HG03558 (cell line): ENCODE measurements around the gene LCLAT1.
"Not testable (repeated sequence)": the region's sequence is repeated elsewhere in the genome, so short reads cannot be mapped to it uniquely, and the experiment has no call there.

Source experiments
- ATAC-seq: cut with Tn5 transposase; IDR thresholded peaks from one replicate; pipeline ENCODE4 v1.9.1; 2021; ENCODE audit warnings: moderate number of reproducible peaks; ENCODE audit not compliant: unreplicated experiment; ENCODE audit errors: extremely low read depth

LCLAT1 gene

DNA sequence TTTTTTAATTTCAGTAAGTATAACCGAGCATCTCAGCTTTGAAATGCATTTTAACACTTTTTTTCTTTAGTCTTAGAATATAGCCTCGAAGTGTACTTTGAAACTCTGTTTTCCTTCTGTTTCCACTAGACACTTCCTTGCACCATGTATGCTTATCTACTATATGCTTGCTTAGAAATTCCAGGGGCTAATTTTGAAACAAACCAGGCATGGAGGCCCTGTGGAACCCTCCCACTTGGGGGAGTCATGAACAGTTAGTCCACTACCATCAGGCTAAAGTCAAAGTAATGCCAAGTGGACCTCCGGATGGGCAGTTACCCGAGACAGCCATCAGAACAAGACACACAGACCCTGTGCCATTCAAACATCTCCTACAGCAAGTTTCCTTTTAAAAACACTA, 120.3 kb downstream of the LCLAT1 start:
- no peak for ATAC-seq

GRCh38 chr2:30569946-30570345, 122.9 kb downstream of the LCLAT1 start:
- no peak for ATAC-seq

GRCh38 chr2:30577151-30577550, 130.1 kb downstream of the LCLAT1 start:
- ATAC-seq: no peak

DNA sequence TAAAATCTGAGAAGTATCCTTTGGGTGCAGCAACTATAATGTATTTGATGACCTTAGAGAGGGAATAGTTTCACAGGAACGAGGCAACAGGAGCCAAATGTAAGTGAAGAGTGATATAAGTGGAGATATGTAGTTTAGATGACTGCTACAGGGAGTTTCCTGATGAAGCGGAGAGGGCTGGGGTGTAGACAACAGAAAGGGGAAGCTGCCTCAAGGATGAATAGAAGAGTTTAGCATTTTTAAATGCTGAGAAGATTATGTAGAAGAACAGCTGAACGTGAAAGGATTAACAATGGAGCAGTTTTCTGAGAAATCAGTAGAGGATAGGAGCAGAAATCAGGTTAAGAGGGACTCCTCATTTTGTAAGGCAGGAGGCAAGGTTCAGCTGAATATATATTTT, 133.3 kb downstream of the LCLAT1 start:
- no peak for ATAC-seq

DNA sequence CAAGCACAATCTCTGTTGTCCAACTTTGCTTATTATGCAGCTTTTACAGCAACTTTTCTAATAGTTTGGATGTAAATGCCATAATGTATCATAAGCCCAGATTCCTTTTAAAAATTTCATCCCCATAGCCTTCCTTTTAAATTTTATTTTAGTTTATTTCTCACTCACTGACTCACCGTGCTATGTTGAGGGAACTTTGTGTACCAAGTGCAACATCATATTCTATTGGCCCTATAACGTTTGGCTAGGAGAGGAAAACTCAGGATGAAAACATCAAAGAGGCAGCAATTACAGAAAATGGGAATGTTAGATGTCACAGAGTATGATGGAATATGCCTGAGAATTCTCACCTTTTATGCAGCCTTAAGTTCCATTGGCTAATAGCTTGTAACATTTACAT, 135.5 kb downstream of the LCLAT1 start:
- no peak for ATAC-seq

- no peak for ATAC-seq
Measured at GRCh38 chr2:30583204-30583749, 136.2 kb downstream of the LCLAT1 start.

DNA sequence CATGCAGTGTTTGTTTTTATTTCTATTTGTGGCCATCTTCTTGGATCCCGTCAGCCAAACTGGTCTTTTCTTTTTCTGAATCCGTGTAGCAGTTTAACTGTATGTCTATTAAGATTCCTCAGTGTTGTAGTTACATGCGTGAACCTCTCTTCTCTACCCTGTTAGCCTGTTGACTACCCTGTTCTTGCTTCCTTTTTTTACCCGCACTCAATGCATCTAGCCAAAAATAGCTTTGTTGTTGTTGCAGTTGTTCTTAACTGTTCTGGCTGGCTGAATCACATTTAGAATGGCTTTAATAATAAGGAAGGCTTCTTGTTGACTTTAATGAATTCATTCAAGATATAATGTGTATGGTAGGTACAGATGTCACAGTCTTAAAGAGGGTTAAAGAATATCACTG, 137.1 kb downstream of the LCLAT1 start:
- no peak for ATAC-seq

- ATAC-seq: no peak
Measured at GRCh38 chr2:30588994-30589393, 141.9 kb downstream of the LCLAT1 start.

GRCh38 chr2:30590407-30590806, 143.4 kb downstream of the LCLAT1 start:
- ATAC-seq: no peak

DNA sequence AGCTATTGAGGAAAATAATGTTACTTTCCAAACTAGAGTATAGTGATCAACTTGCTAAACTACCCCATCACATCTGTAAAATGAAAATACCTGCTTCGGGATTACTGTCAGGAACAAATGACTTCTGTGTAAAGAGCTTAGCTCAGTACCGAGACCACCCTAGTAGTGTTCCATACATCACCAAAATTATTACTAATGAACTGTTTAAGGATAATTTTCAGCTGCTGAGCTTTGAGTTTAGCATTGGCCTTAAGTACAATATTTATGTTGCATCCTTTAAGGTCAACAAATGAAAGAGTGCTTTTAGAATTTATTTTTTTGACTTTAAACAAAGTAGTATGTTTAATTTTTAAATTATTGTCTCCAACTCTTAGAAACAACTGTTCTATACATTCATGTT, 144.1 kb downstream of the LCLAT1 start:
- ATAC-seq: no peak

DNA sequence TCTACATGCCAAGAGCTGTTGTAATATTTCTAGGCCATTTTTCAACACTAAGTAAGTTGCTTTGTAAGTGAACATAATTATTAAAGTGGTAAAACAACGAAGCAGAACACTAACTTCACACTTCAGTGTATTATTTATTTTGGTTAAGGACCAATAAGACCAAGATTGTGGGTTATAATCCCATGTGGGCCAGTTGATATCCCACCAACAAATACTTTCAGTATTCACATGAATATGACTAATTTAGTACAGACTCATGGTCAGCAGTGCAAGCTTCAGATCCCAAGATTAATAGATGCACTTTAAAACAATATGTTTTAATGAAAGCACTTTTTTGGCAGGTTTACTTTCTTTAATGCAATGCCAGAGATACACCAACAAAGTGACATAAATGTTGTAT, 154.3 kb downstream of the LCLAT1 start:
- ATAC-seq: no peak

DNA sequence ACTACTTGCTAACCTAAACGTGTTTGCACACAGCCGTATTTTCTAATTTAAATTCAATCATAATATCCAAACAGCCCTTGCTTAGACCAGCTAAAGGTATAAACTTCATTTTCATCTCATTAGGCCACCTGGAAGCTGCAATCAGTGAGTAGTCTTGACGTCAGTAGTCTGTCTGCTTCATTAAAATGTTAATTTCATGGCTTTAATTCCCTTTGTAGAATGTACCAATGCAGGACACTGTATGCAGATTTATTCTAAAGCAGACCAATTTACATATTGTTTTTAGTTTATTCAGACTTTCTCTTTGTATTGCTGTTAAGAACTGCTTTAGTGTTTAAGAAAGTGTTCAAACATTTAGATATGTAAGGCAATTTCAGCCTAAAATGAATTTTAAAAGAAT, 158.2 kb downstream of the LCLAT1 start:
- ATAC-seq: no peak

DNA sequence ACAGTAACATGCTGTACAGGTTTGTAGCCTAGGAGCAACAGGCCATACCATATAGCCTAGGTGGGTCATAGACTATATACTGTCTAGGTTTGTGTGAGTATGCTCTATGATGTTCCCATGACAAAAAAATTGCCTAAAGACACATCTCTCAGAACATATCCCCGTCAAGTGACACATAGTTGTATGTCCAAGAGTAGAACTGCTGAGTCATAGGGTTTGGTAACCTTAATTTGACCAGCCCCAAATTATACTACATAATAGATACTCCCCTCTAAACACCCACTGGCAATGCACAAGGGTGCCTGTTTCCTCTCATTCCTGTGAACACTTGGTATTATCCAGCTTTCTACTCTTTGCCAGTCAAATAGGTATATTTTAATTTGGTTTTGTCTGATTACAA, 161.6 kb downstream of the LCLAT1 start:
- no peak for ATAC-seq

GRCh38 chr2:30611583-30611982, 164.5 kb downstream of the LCLAT1 start:
- no peak for ATAC-seq

DNA sequence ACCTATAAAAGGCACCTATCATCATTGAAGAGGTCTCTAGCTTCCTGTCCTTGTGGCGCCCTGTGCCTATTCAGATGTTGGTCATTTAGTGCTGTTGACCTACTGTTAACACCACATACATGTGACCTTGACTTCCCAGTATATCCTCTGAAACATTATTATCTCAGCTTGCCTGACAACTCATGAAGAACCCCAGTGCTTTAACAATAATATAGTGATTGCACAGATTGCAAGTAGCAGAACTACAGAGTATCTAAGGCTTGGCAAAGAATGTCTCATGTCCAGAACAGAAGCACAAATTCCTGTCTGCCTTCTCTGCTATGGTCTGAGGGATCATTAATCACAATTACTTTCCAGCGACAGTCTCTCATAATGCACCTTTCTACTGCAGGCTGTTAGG, 165.3 kb downstream of the LCLAT1 start:
- ATAC-seq: no peak

GRCh38 chr2:30613001-30613400, 166.0 kb downstream of the LCLAT1 start:
- no peak for ATAC-seq

DNA sequence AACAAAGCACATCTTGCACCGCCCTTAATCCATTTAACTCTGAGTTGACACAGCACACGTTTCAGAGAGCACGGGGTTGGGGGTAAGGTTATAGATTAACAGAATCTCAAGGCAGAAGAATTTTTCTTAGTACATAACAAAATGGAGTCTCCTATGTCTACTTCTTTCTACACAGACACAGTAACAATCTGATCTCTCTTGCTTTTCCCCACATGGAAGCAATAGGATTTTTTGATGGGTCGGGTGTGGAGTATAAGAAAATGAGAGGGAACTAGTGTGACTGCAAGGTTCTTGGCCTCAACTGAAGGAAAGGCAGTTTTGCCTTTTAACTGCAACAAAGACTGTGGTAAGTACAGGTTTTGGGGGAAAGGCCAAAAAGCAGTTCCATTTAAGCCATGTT, 167.2 kb downstream of the LCLAT1 start:
- not testable (repeated sequence) for ATAC-seq

DNA sequence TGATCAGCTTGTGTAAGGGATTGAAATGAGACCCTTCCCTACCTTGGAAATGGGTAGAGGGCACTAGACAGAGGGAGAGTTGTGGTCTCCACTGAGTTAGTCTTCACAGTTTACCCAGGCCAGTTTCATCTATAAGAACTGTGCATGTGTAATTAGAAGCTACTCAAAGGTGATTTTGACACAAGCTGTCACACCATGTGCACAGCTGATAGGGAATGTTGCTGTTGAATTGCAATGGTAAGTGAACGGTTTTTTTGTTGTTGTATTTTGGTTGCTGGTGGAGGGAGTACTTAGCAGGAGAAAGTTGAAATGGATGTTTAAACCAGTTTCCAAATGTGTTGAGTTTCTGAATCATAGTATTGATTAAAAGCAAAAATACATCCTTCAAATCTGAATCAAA, 168.9 kb downstream of the LCLAT1 start:
- no peak for ATAC-seq

DNA sequence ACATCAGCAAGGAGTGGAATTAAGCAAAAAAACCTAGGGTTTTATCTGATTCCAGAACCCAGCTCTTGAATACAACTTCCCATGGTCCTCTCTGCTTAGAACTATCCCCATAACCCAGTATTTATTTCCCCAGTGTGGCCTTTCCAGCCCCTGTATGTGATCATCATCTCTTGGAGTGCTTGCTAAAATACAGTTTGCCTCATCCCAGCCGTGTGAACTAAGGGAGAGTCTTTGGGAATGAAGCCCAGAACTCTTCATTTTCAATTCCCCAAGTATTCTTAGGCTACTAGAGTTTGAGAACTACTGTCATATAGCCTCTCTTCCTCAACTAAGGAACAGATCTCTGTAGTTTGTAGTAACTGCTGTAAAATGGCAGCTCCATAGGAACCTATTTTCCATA, 173.1 kb downstream of the LCLAT1 start:
- ATAC-seq: no peak

DNA sequence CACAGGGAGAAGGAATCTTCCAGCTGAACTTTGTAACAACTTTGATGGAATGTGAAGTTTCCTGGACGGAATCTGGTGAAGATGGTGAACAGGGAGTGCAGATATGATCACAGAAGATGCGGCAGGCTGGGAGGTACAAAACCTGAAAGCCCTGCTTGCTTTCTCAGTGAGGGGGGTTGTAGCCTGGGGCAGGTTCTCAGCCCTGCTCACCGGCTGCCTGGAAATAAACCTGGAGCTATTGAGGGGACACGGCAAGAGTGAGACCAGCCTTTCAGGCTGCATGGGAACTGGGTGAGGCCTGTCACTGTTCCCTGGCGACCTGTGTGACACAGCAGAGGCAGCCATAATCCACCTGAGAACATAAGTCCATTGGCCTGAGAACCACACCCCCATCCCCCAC, 174.8 kb downstream of the LCLAT1 start:
- no peak for ATAC-seq

- no peak for ATAC-seq
Measured at GRCh38 chr2:30622452-30622851, 175.4 kb downstream of the LCLAT1 start.

- ATAC-seq: no peak
Measured at GRCh38 chr2:30625276-30625675, 178.2 kb downstream of the LCLAT1 start.

GRCh38 chr2:30625701-30626100, 178.7 kb downstream of the LCLAT1 start:
- ATAC-seq: no peak
